ENCODE data around the gene TP53I3.
"Not testable (repeated sequence)": the region's sequence is repeated elsewhere in the genome, so short reads cannot be mapped to it uniquely, and the experiment has no call there.

TP53I3 gene

DNA sequence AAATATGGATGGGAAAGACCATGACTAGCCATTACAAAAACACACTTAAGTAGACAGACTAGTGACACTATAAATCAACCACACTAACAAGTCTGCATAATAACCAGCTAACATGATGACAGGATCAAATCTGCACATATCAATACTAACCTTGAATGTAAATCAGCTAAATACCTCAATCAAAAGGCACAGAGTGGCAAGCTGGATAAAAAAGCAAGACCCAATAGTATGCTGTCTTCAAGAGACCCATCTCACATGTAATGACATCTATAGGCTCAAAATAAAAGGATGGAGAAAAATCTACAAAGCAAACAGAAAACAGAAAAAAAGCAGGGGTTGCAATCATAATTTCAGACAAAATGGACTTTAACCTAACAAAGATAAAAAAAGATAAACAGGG is 22.2 kb upstream of the TP53I3 start:
- Mint-ChIP-seq H3K36me3 (peaks cover 13% of the 10 kb centered on the region), H3K27me3 (no peaks in the 10 kb centered on the region), H3K4me3 (no peak overlapping the region), H3K27ac (no peak overlapping the region), H3K9me3 (ENCODE audit: low read depth) (peaks cover 9% of the 10 kb centered on the region), H3K4me1 (ENCODE audit: low read depth) (no peaks in the 10 kb centered on the region)

DNA sequence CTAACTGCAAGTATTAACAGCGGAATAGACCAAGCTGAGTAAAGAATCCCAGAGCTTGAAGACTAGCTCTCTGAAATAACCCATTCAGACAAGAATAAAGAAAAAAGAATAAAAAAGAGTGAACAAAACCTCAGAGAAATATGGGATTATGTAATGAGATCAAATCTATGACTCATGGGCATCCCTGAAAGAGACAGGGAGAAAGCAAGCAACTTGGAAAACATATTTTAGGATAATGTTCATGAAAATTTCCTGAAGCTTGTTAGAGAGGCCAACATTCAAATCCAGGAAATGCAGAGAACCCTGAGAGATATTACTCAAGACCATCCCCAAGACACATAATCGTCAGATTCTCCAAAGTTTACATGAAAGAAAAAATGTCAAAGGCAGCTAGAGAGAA is 21.2 kb upstream of the TP53I3 start:
- Mint-ChIP-seq H3K27ac (no peak overlapping the region), H3K9me3 (ENCODE audit: low read depth) (peaks cover 9% of the 10 kb centered on the region), H3K27me3 (no peaks in the 10 kb centered on the region)

DNA sequence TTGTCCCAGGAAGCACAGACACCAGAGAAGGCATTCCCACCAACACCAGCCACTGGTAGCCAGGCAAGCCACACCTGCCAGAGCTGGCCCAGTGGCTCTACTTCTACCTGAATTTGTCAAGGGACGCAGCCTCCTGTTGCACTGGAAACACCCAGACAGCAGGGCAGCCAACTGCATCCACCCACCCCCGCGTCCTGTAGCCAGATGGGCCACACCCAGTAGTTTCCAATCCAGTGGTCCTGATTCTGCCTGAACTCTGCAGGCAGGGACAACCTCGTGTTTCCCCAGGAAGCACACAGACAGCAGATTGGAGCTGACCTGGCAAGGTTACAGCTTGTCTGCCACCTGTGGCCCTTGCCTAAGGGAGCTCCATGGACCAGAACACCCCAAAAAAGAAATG is 20.3 kb upstream of the TP53I3 start:
- H3K36me3 Mint-ChIP-seq = peaks cover 13% of the 10 kb centered on the region
- peaks cover 9% of the 10 kb centered on the region for H3K9me3 Mint-ChIP-seq (ENCODE audit: low read depth)
- no peaks in the 10 kb centered on the region for H3K4me1 Mint-ChIP-seq (ENCODE audit: low read depth)
- no peaks in the 10 kb centered on the region for H3K27me3 Mint-ChIP-seq
- H3K4me3 Mint-ChIP-seq = no peak overlapping the region
- no peak overlapping the region for H3K27ac Mint-ChIP-seq

More for the DNA sequence above, 21.2 kb upstream of the TP53I3 start:
- Mint-ChIP-seq H3K4me3 (no peak overlapping the region), H3K36me3 (peaks cover 13% of the 10 kb centered on the region), H3K4me1 (ENCODE audit: low read depth) (no peaks in the 10 kb centered on the region)

- Mint-ChIP-seq H3K36me3 (peaks cover 17% of the 10 kb centered on the region), H3K9me3 (ENCODE audit: low read depth) (peaks cover 14% of the 10 kb centered on the region), H3K4me1 (ENCODE audit: low read depth) (no peaks in the 10 kb centered on the region), H3K27me3 (no peaks in the 10 kb centered on the region), H3K4me3 (no peak overlapping the region), H3K27ac (no peak overlapping the region)
These were observed 19.5 kb upstream of the TP53I3 start for GRCh38 chr2:24104110-24104650.

DNA sequence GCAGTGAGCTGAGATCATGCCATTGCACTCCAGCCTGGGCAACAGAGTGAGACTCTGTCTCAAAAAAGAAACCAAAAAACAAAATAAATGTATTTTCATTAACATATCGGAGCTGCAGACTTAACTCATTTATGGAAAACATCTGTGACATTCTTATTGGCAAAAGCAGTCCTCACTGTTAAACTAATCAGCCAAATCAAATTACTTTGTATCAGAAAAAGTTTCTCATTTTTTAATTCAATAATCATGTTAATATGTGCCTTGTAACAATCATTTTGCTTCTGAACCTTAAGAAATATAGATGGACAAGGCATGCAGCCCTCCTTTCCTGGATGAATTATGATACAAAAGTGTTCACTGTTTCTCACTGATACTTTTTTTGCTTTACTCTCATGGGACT is 18.0 kb upstream of the TP53I3 start:
- H3K9me3 Mint-ChIP-seq (ENCODE audit: low read depth) = peaks cover 10% of the 10 kb centered on the region
- peaks cover 17% of the 10 kb centered on the region for H3K36me3 Mint-ChIP-seq
- no peak overlapping the region for H3K4me3 Mint-ChIP-seq
- no peaks in the 10 kb centered on the region for H3K4me1 Mint-ChIP-seq (ENCODE audit: low read depth)
- no peaks in the 10 kb centered on the region for H3K27me3 Mint-ChIP-seq
- H3K27ac Mint-ChIP-seq = no peak overlapping the region

GRCh38 chr2:24101992-24102391 is 17.4 kb upstream of the TP53I3 start:
- Mint-ChIP-seq H3K4me3 (no peak overlapping the region), H3K27ac (no peak overlapping the region), H3K9me3 (ENCODE audit: low read depth) (peaks cover 8% of the 10 kb centered on the region), H3K36me3 (peaks cover 20% of the 10 kb centered on the region), H3K27me3 (no peaks in the 10 kb centered on the region), H3K4me1 (ENCODE audit: low read depth) (no peaks in the 10 kb centered on the region)

DNA sequence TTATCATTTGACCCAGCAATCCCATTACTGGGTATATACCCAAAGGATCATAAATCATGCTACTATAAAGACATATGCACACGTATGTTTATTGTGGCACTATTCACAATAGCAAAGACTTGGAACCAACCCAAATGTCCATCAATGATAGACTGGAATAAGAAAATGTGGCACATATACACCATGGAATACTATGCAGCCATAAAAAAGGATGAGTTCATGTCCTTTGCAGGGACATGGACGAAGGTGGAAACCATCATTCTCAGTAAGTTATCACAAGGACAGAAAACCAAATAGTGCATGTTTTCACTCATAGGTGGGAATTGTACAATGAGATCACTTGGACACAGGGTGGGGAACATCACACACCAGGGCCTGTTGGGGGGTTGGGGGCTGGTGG is 16.1 kb upstream of the TP53I3 start:
- H3K4me3 Mint-ChIP-seq; H3K27me3 Mint-ChIP-seq; H3K9me3 Mint-ChIP-seq (ENCODE audit: low read depth); H3K27ac Mint-ChIP-seq; H3K4me1 Mint-ChIP-seq (ENCODE audit: low read depth): not testable (repeated sequence)
- H3K36me3 Mint-ChIP-seq = peaks cover 24% of the 10 kb centered on the region

GRCh38 chr2:24095171-24095677 is 10.6 kb upstream of the TP53I3 start:
- H3K27ac Mint-ChIP-seq; H3K27me3 Mint-ChIP-seq; H3K4me3 Mint-ChIP-seq; H3K4me1 Mint-ChIP-seq (ENCODE audit: low read depth); H3K9me3 Mint-ChIP-seq (ENCODE audit: low read depth): not testable (repeated sequence)
- H3K36me3 Mint-ChIP-seq = peaks cover 13% of the 10 kb centered on the region

GRCh38 chr2:24093270-24093669 is 8.6 kb upstream of the TP53I3 start:
- H3K27ac Mint-ChIP-seq; H3K9me3 Mint-ChIP-seq (ENCODE audit: low read depth); H3K27me3 Mint-ChIP-seq; H3K4me1 Mint-ChIP-seq (ENCODE audit: low read depth); H3K36me3 Mint-ChIP-seq; H3K4me3 Mint-ChIP-seq: not testable (repeated sequence)

GRCh38 chr2:24088821-24089359 is 4.3 kb upstream of the TP53I3 start:
- no peaks in the 10 kb centered on the region for H3K27me3 Mint-ChIP-seq
- no peak overlapping the region for H3K27ac Mint-ChIP-seq
- H3K9me3 Mint-ChIP-seq (ENCODE audit: low read depth) = no peaks in the 10 kb centered on the region
- no peak overlapping the region for H3K4me3 Mint-ChIP-seq
- H3K36me3 Mint-ChIP-seq = peaks cover 2% of the 10 kb centered on the region
- H3K4me1 Mint-ChIP-seq (ENCODE audit: low read depth) = peaks cover 8% of the 10 kb centered on the region

- Mint-ChIP-seq H3K27ac (no peak overlapping the region), H3K4me1 (ENCODE audit: low read depth) (peaks cover 11% of the 10 kb centered on the region), H3K9me3 (ENCODE audit: low read depth) (no peaks in the 10 kb centered on the region), H3K36me3 (peaks cover 2% of the 10 kb centered on the region), H3K27me3 (no peaks in the 10 kb centered on the region), H3K4me3 (no peak overlapping the region)
These were observed 2.4 kb upstream of the TP53I3 start for GRCh38 chr2:24087032-24087431.

GRCh38 chr2:24086241-24086640 is 1.6 kb upstream of the TP53I3 start:
- Mint-ChIP-seq H3K4me3 (no peak overlapping the region), H3K9me3 (ENCODE audit: low read depth) (no peaks in the 10 kb centered on the region), H3K36me3 (peaks cover 2% of the 10 kb centered on the region), H3K4me1 (ENCODE audit: low read depth) (peaks cover 11% of the 10 kb centered on the region), H3K27ac (no peak overlapping the region), H3K27me3 (no peaks in the 10 kb centered on the region)

GRCh38 chr2:24085200-24085489 is 511 bp upstream of the TP53I3 start:
- H3K9me3 Mint-ChIP-seq (ENCODE audit: low read depth) = no peaks in the 10 kb centered on the region
- peaks cover 3% of the 10 kb centered on the region for H3K36me3 Mint-ChIP-seq
- H3K27ac Mint-ChIP-seq = no peak overlapping the region

DNA sequence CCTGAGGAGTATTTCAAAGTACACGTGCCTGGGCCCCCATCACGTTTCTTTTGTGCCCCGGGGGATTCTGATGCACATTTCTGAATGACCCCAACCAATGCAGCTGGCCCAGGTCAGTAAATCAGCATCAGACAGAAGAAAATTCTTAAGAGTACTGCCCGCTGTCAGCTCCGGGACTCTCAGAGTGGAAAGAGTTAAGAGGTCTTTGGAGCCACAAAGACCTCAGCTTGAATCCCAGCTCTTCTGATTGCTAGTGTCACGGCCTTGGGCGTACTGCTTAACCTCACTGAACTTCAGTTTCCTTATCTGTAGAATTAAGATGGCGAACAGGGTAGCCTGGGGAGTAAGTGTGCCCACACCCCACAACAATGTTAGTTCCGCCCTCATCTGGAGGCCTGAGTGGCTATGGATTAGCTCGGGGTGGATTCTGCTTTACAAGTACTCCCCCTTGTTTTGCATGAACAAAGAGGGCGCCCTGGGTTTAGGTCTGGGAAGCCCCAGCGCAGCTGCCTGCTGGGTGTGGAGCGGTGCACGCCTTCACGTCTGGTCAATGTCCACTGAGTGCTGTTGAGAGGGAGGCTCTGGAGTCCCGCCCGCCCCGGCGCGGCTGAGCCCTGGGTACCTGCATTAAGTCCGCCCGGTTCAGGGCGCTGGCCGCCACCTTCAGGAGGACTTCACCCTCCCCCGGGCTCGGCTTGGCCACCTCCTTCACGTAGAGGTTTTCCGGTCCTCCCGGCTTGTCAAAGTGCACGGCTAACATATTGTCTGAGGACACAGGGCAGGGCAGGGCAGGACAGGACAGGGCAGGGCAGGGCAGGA is 858 bp downstream of the TP53I3 start:
- H3K36me3 Mint-ChIP-seq = peaks cover 3% of the 10 kb centered on the region
- H3K27me3 Mint-ChIP-seq = no peaks in the 10 kb centered on the region
- H3K9me3 Mint-ChIP-seq (ENCODE audit: low read depth) = no peaks in the 10 kb centered on the region
- peaks cover 11% of the 10 kb centered on the region for H3K4me1 Mint-ChIP-seq (ENCODE audit: low read depth)
- H3K27ac Mint-ChIP-seq = no peak overlapping the region
- peak overlapping the region; percentile 86 for H3K4me3 Mint-ChIP-seq

More at GRCh38 chr2:24085200-24085489, 511 bp upstream of the TP53I3 start:
- Mint-ChIP-seq H3K4me3 (peak overlapping the region; percentile 78), H3K4me1 (ENCODE audit: low read depth) (peaks cover 11% of the 10 kb centered on the region), H3K27me3 (no peaks in the 10 kb centered on the region)

- H3K27me3 Mint-ChIP-seq = no peaks in the 10 kb centered on the region
- H3K27ac Mint-ChIP-seq = no peak overlapping the region
- H3K4me3 Mint-ChIP-seq = peak overlapping the region; percentile 86
- peaks cover 3% of the 10 kb centered on the region for H3K36me3 Mint-ChIP-seq
- no peaks in the 10 kb centered on the region for H3K9me3 Mint-ChIP-seq (ENCODE audit: low read depth)
- H3K4me1 Mint-ChIP-seq (ENCODE audit: low read depth) = peaks cover 12% of the 10 kb centered on the region
These were observed 1.7 kb downstream of the TP53I3 start for GRCh38 chr2:24082787-24083566.
